Endodermal cell (in vitro differentiated cells): ENCODE measurements around the gene KRT74. TPM values are rescaled to one million over a fixed set of nuclear protein-coding genes. Genes with fewer than 3 reads are reported as not detected.

Source experiments
- DNase-seq: peaks from one replicate; pipeline ENCODE4 v3.0.0-alpha.2; 2017
- H3K27ac ChIP-seq: 2 replicates; pipeline ENCODE4 v1.5.1; 2013; ENCODE audit warnings: mild to moderate bottlenecking, low read depth, low read length, moderate library complexity
- H3K27me3 ChIP-seq: 2 replicates; pipeline ENCODE4 v1.6.1; 2013; ENCODE audit warnings: mild to moderate bottlenecking, low read length, moderate library complexity; ENCODE audit not compliant: insufficient read depth, control insufficient read depth, poor library complexity, severe bottlenecking
- H3K36me3 ChIP-seq: 2 replicates; pipeline ENCODE4 v1.7.0; 2013; ENCODE audit warnings: mild to moderate bottlenecking, low read length, moderate library complexity; ENCODE audit not compliant: control insufficient read depth, insufficient read depth
- H3K4me1 ChIP-seq: one replicate; pipeline ENCODE4 v1.7.0; 2013; ENCODE audit warnings: low read length; ENCODE audit not compliant: control insufficient read depth, insufficient read depth
- H3K4me3 ChIP-seq: 2 replicates; pipeline ENCODE4 v1.5.1; 2013; ENCODE audit warnings: mild to moderate bottlenecking, low read length, moderate library complexity
- H3K9ac ChIP-seq: 2 replicates; pipeline ENCODE4 v1.6.1; 2013; ENCODE audit warnings: mild to moderate bottlenecking, low read length, moderate library complexity; ENCODE audit not compliant: poor library complexity, severe bottlenecking; ENCODE audit errors: extremely low read depth
- H3K9me3 ChIP-seq: 2 replicates; pipeline ENCODE4 v1.6.1; 2013; ENCODE audit warnings: mild to moderate bottlenecking, low read length, moderate library complexity; ENCODE audit not compliant: control insufficient read depth
- H3K27ac Mint-ChIP-seq: 2 replicates; pipeline ENCODE4 v1.8.0; 2020; ENCODE audit warnings: mixed read lengths
- H3K27me3 Mint-ChIP-seq: 2 replicates; pipeline ENCODE4 v1.8.0; 2021; ENCODE audit warnings: mild to moderate bottlenecking, mixed read lengths; ENCODE audit not compliant: insufficient read depth
- H3K36me3 Mint-ChIP-seq: 2 replicates; pipeline ENCODE4 v1.8.0; 2020; ENCODE audit warnings: low read depth, mixed read lengths
- H3K4me1 Mint-ChIP-seq: 2 replicates; pipeline ENCODE4 v1.8.0; 2020; ENCODE audit warnings: mixed read lengths
- H3K4me3 Mint-ChIP-seq: 2 replicates; pipeline ENCODE4 v1.8.0; 2020; ENCODE audit warnings: mild to moderate bottlenecking, moderate library complexity, mixed read lengths
- H3K9me3 Mint-ChIP-seq: 2 replicates; pipeline ENCODE4 v1.8.0; 2020; ENCODE audit warnings: mild to moderate bottlenecking, mixed read lengths
- WGBS, 2 experiments: methylation state at CpG; one replicate each; pipeline versions ENCODE4 v1.1.5 to v1.1.7; 2013; ENCODE audit warnings: missing lambda C conversion rate in 2 of 2, mixed read lengths in 1 of 2; ENCODE audit not compliant: insufficient coverage in 1 of 2, insufficient read length in 1 of 2; 5-methylcytosine and 5-hydroxymethylcytosine counted together
- total RNA-seq, 2 donors: library from RNA; stranded (reverse); fragmentation: NEBNext Ultra II Directional in 1 of 2; extraction: Animal tissue kit (Norgen Biotek cat#: 25700) in 1 of 2; gene quantifications; 2 replicates in 1 of 2; 3 replicates in 1 of 2; pipeline ENCODE4 v1.2.1, GENCODE V29; 2021
- TF ChIP-seq, protein P1 (sequence below): fragments of 200-600 bp; sonication (generic); conservative IDR thresholded peaks from 2 replicates; pipeline ENCODE4 v1.5.0; 2021; ENCODE audit warnings: antibody characterized with exemption, mild to moderate bottlenecking

Gene KRT74
- total RNA-seq, 2 donors from 2014 or later = not detected

DNA sequence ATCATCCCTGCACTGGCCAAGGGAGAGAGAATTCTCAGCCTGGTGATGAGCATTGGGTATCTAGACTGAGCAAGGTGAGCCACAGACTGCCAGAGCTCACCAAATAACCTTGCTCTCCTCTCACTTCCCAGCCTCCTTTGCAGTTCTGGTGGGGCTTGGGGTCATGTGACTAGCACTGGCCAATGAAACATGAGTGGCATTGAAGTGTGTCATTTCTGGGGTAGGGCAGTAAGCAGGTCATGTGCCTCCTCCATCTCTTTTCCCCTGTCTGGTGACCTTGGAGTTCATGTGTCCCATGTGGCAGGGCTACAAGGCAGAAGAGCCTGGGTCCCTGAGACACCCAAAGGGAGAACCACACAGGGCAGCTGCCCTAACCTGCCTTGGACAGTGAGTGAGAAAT, 31.2 kb upstream of the KRT74 start:
- peak; percentile 40 for DNase-seq
- no peak overlapping the region for H3K27ac ChIP-seq
- Mint-ChIP-seq H3K27me3 (peaks cover 84% of the 10 kb centered on the region), H3K4me3 (no peak overlapping the region), H3K27ac (no peak overlapping the region), H3K36me3 (no peaks in the 10 kb centered on the region), H3K9me3 (no peaks in the 10 kb centered on the region), H3K4me1 (peaks cover 6% of the 10 kb centered on the region)
- peaks cover 34% of the 10 kb centered on the region for H3K27me3 ChIP-seq
- no peaks in the 10 kb centered on the region for H3K36me3 ChIP-seq
- H3K9me3 ChIP-seq = no peaks in the 10 kb centered on the region
- no peak overlapping the region for H3K9ac ChIP-seq
- H3K4me3 ChIP-seq = no peak overlapping the region
- no peaks in the 10 kb centered on the region for H3K4me1 ChIP-seq
- TF ChIP-seq, protein P1, sequence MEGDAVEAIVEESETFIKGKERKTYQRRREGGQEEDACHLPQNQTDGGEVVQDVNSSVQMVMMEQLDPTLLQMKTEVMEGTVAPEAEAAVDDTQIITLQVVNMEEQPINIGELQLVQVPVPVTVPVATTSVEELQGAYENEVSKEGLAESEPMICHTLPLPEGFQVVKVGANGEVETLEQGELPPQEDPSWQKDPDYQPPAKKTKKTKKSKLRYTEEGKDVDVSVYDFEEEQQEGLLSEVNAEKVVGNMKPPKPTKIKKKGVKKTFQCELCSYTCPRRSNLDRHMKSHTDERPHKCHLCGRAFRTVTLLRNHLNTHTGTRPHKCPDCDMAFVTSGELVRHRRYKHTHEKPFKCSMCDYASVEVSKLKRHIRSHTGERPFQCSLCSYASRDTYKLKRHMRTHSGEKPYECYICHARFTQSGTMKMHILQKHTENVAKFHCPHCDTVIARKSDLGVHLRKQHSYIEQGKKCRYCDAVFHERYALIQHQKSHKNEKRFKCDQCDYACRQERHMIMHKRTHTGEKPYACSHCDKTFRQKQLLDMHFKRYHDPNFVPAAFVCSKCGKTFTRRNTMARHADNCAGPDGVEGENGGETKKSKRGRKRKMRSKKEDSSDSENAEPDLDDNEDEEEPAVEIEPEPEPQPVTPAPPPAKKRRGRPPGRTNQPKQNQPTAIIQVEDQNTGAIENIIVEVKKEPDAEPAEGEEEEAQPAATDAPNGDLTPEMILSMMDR = no peak

DNA sequence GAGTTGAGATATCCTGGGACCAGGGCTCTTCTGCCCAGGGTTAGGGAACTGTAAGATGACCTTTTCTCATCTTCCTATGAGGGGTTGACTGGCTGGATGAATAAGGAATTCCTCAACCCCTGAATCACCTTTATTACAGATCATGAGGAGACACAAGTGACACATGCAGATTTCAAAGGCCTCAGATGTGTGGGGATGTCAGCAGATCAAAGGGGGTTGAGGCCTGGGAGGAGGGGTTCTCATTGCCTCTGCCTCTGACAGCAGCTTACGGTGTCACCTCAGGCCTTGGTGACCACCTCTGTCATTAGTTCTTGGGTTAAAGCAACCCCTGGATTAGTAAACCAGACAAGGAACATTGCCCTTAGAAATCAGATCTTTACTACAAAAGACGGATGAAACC, 29.7 kb upstream of the KRT74 start:
- H3K27ac ChIP-seq = no peak overlapping the region
- H3K4me3 Mint-ChIP-seq = no peak overlapping the region
- no peak overlapping the region for H3K4me3 ChIP-seq
- DNase-seq = peak; percentile 26
- no peaks in the 10 kb centered on the region for H3K36me3 ChIP-seq
- peaks cover 85% of the 10 kb centered on the region for H3K27me3 Mint-ChIP-seq
- H3K9me3 ChIP-seq = no peaks in the 10 kb centered on the region
- no peaks in the 10 kb centered on the region for H3K9me3 Mint-ChIP-seq
- H3K27me3 ChIP-seq = peaks cover 48% of the 10 kb centered on the region
- 79 to 92% methylated on average over 2 of the region's 2 CpGs for WGBS, 2 experiments
- H3K4me1 Mint-ChIP-seq = peaks cover 6% of the 10 kb centered on the region
- no peak overlapping the region for H3K9ac ChIP-seq
- H3K36me3 Mint-ChIP-seq = no peaks in the 10 kb centered on the region
- TF ChIP-seq, protein P1 = no peak
- no peaks in the 10 kb centered on the region for H3K4me1 ChIP-seq
- no peak overlapping the region for H3K27ac Mint-ChIP-seq

DNA sequence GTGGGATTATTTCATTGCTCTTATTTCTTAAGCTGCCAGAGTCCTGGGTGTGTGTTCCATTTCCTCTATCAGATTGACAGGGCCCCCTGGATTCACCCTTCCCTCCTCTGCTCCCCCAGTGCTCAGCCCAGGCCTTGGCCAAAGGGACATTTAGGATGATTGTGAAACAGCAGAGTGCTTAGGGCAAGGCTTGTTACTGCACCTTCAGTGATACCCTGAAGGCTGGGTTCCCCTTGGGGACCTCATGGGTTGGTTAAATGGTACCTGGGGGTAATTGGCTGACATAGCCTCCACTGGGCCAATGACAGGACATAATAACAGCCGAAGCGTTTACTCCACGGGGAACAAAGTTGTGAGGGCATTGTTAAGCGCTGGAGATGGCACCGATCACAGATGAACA, 28.9 kb upstream of the KRT74 start:
- H3K27ac ChIP-seq = no peak overlapping the region
- H3K9me3 ChIP-seq = no peaks in the 10 kb centered on the region
- H3K4me1 Mint-ChIP-seq = peaks cover 6% of the 10 kb centered on the region
- no peak overlapping the region for H3K4me3 ChIP-seq
- H3K36me3 ChIP-seq = no peaks in the 10 kb centered on the region
- TF ChIP-seq, protein P1 = no peak
- peaks cover 46% of the 10 kb centered on the region for H3K27me3 ChIP-seq
- H3K4me1 ChIP-seq = no peaks in the 10 kb centered on the region
- 95% methylated on average over 4 to 5 of the region's 5 CpGs for WGBS, 2 experiments
- H3K27ac Mint-ChIP-seq = no peak overlapping the region
- H3K36me3 Mint-ChIP-seq = no peaks in the 10 kb centered on the region
- no peak overlapping the region for H3K4me3 Mint-ChIP-seq
- no peaks in the 10 kb centered on the region for H3K9me3 Mint-ChIP-seq
- H3K27me3 Mint-ChIP-seq = peaks cover 85% of the 10 kb centered on the region
- peak; percentile 34 for DNase-seq
- H3K9ac ChIP-seq = no peak overlapping the region
